CD4-positive, alpha-beta T cell treated with Interferon alpha-2 for 1 hour (primary cell): ENCODE data around the gene CFAP298.

Source experiments
- DNase-seq, 2 donors: peaks; one replicate each; pipeline ENCODE4 v3.0.0-alpha.2; 2020 to 2022

The CFAP298 gene

DNA sequence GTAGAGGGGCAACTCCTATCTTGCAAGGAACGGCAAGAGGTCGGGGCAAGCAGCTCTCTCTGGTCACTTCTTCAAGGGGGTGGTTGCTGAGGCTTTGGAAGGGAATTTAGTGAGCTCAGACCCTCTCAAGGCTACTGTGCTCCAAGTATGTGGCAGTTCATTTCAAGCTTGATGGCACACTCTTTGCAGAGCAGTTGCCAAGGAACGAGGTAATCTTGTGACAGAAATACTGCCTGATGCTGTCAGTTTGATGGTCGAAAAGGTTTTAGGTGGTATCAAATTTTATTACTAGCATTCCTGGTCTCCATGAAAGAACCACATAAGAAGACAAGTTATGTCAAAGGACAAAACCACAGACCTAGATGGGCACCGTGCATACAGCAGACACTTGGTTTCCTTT is 13.1 kb downstream of the CFAP298 start:
- DNase-seq: no peak

DNA sequence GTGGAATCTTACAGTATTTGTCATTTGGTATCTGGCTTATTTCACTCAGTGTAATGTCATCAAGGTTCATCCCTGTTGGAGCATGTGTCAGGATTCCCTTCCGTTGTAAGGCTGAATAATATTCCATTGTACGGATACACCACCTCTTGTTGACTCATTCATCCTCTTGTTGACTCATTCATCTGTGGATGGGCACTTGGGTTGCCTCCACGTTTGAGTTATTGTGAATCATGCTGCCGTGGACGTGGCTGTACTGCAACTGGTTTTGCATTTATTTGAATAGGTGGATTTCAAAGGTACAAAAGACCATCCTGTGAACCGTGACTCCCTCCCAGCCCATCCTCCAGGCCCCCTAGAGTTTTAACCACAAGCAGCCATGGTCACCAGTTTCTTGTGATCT is 15.0 kb downstream of the CFAP298 start:
- no peak for DNase-seq

DNA sequence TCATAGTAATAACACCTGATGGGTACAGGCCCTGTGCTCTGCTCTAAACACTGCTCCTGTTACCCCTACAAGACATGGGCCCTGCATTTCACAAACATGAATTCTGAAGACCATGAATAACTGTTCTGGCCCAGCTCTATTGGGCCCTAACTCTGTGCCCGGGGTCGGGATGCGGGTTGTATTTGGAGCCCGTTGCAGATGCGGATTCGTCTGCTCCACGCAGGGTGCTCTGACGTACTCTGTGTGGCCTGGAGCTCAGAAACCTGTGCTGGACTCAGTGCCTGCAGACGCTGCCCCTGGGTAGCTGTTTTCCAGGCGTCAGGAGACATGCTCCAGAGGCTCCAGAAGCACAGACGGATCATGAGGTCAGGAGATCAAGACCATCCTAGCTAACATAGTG is 16.7 kb downstream of the CFAP298 start:
- no peak for DNase-seq

DNA sequence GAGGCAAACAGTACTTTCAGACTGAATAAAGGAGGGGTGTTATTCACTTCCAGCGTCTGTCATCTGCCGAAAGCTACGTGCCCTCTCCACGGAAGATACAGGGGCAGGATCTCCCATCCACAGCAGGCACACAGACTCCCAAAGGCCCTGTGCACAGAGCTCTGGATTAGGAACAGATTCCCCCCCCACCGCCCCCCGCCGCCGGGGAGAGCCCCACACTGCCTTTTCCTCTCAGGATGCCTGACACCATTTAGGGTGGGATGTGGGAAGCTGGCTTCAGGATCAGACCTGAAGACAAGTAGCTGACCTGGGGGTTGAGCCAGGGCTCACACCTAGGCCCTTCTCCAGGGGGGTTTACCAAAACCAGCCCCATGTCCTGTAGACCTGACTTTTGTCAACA is 18.5 kb downstream of the CFAP298 start:
- DNase-seq: no peak

DNA sequence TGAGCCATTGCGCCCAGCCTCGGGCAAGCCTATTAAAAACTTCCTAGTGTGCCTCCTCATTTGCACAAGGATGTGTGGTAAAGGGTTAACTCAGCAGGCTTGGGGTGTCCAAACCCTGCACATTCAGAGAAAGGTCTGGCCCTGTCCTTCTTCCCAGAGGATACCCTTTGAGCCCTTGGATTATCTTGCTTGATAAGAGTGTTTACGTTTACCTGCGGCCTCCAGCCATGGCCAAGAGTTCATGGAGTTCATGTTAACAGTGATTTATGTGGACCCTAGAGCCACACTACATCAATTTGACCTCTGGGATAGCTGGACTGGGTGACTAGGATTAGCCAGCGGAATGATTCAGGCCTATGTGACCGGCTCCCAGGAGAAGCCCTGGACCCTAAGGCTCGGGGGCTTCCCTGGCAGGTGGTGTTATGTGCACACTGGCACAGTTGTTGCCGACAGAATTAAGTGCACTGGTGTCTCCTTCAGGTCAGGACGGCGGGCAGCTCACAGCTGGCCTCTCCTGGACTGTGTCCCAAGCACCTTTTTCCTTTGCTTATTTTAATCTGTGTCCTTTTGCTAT is 19.2 kb downstream of the CFAP298 start:
- DNase-seq: no peak

DNA sequence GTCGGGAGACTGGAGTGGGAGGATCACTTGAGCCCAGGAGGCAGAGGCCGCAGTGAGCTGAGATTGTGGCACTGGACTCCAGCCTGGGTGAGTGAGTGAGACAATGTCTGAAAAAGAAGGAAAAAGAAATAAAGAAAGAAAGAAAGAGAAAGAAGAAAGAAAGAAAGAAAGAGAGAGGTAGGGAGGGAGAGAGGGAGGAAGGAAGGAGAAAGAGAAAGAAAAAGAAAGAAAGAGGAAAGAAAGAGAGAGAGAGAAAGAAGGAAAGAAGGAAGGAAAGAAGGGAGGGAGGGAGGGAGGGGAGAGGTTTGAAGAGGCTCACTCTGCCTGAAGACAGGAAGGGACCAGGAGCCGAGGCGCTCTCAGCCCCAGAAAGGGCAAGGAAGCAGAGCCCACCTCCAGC is 22.0 kb downstream of the CFAP298 start:
- no peak for DNase-seq

DNA sequence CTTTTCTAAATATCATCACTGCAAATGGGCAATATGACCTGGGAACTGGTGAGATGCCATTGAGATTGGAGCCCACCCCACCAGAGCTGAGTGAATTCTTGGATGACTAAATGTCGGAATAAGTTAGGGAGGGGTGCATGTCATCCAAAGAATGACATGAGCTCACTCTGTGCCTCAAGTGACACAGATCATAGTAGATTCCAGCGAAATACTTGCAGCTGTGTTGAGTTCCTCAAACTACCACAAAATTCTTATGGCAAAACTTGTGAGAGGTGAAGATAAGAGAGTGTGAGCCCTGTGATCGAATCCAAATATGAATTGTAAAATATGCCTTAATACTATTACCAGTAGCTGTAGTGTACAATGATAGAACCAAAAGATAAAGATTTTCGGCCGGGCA is 24.5 kb downstream of the CFAP298 start:
- no peak for DNase-seq

DNA sequence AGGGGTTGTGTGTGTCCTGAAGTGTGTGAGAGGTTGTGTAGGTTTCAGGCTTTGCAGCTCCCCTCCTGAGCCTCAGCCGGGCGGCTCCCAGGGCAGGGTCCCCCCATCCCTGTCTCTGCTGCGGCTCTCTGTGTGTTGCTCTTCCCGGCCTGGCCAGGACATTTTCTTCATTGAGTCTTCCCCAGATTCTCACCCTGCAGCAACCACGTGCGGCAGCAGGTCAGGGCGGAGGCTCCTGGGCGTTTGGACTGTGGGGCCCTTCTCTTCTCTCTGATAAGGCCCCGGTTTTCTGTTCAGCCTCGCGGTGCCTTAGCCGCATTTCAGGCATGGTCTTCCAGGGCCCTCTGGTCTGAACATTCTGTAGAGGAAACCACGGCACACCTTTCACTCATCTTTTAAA is 25.1 kb downstream of the CFAP298 start:
- no peak for DNase-seq

DNA sequence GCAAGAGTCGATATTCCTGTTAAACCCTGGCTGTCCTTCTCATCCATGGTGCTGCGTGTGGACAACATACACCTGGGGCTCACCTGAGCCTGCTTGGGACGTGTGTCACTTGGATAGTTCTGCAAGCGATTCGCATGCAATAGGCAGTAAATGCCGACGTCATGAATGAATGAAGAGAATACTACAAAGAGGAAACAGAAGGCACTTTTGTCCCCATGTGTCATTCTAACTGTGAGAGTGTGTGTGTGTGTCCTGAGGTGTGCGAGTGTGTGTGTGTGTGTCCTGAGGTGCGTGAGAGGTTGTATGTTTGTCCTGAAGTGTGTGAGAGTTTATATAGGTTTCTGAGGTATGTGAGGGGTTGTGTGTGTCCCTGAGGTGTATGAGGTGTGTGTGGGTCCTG is 26.2 kb downstream of the CFAP298 start:
- DNase-seq: no peak

DNA sequence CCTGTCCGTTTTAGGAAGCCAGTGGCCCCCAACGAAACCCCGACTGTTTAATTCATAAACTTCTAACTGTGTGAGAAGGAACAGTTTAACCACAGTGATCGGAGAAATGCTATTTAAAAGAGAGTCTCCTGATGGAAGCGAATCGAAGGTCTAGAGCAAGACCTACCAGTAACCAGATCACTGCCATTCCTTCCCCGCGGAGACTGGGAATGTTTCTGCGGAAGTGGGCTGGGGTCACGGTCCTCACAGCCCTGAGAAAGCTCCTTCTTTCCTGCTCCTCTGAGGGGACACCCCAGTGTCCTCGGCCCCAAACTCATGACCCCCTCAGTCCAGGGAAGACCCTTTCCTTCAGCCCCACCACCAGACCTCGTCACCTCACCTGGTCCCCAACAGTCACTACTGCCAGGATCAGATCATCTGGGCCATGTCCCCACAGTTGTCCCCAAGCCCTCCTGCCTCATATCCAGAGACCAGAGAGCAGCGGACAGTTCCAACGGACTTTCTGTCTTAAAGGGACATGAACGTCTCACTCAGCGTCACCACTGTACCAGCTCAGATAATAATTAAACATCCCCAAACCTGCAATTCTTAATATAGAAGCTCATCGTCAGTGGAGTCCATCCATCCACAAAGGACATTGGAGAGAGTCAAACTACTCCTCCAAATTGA is 27.0 kb downstream of the CFAP298 start, which contains the start of gene TCP10L:
Gene TCP10L (minus strand): TSS at position 482 of the 669 bp plus-strand sequence. CDS start 1,219 bp downstream, outside the sequence.
- no peak for DNase-seq

DNA sequence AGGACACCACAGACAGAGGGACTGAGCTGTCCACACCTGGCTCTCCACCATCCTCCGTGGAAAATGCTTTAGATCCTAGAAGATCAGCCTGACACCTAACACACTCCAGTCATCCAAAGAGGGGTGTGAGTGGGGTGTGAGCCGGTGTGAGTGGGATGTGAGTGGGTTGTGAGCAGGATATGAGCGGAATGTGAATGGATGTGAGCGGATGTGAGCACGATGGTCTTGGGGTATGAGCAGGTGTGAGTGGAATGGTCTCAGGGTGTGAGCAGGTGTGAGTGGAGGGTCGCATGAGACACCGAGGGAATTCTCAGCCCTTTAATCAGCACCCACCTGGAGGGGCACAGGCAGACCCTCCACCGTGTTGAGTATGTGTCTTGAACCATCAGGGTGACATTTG is 27.7 kb downstream of the CFAP298 start:
- no peak for DNase-seq

DNA sequence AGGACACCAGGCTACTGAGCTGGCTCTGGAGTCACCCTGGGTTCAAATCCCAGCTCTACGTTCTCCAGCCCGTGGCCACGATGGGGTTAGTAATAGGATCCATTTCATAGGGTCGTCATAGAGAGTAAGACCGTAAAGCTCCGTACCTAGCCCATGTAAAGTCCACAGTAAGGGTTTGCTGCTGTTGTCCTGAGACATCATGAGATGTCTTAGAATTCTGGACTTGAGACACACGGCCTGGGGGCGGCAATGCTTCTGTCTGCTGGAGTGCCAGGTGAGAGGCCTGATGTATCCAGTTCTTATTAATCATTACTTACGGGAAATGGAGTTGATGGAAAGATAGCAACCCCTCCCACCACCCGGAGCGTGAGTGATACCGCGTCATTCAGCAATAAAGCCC is 30.4 kb downstream of the CFAP298 start:
- no peak for DNase-seq

DNA sequence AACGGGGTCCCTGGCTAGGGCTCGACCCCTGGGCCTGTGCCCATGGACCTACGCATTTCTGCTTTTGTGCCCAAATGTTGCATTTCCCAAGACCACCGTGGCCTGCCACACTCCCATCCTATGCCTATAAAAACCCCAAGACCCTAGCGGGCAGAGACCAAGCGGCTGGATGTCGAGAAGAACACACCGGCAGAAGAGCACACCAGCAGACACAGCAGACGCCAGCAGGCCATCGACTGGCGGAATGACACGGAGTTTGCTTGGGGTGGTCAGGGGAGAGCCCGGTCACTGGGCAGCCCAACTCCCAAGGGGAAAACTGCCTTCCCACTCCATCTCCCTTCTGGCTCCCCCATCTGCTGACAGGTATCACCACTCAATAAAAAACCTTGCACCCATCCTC is 31.2 kb downstream of the CFAP298 start:
- no peak for DNase-seq

DNA sequence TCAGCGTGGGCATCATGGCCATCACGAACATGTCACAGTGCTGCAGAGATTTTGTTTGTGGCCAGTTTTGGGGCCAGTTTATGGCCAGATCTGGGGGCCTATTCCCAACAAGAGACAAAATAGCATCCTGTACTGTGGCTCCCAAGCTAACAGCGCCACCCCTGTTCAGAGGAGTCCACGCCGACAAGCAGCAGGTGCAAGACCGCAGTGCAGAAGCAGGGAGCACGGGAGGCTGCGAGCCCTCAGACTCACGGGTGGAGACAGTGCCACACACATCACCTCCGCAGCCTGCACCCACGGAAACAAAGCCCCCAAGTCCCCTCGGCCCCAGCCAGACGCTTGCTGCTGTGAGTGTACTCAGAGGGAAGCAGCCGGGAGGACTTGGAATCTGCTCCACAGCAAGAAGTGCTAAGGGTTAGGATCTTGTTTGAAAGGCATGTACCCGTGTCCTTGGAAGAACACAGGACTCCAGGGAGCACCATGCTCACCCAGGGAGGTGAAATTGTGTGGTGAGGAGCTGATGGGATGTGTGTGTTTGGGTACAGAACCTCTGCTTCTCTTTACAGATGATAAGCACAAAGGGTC is 34.0 kb downstream of the CFAP298 start:
- DNase-seq: peak in 1 of 2 donors; percentile 32

DNA sequence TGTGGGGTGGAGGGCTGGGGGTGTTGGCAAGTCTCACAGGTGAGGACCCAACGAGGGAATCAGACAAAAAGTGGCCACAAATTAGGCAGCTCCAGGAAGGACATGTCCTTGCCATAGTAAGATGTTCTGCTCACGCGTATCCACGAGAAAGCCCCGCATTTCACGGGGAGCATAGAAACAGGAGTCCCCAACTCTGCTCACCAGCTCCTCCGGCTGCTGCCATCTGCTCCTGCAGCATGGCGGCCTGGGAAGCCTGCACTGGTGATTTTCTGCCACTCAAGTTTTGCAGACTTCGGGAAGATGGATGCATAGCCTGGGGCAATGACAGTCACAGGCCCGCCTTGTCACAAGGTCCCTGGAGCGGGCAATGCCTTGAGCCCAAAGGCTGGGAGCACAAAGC is 36.2 kb downstream of the CFAP298 start:
- no peak for DNase-seq

DNA sequence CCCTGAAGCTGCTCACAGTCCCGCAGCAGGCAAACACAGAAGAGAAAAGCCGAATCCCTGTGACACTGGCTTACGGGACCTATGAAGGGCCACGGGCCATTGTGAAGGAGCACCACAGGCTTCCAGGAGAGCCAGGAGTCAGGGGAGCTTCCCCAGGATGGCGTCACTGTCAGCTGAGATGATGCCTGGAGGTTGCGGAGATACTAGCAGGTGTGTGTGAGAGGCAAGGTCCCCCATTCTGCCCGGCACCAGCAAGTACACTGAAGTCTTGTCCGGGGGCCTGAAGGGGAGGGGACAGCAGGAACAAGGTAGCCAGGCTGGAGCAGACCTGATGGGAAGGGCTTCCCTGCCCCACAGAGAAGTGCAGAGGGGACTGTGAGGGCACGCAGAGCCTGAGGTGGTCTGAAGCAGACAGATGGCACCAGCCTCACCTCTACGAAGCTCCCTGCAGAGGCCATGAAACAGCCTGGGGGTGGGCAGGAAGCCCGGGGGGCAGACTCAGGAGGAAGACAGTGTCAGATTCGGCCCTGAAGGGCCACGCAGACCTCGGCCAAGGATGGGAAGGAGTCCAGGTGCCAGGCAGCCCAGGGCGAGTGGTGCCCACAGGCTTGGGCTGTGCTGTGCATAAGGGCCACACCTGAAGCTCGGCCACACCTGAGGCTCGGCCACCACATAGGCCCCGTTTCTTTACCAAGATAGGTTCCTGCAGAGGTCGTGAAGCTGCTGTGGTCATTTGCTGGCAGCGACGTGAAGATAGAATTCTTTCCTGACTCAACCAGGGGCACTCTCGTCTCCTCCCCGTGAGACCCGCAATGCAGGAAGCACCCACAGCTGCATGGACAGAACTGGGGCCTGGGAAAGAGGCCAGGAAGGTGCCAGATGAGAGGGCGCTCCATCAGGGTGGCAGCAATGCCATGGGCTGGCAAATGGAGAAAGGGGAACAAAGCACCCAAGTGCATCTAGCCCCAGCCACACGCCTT is 36.9 kb downstream of the CFAP298 start:
- DNase-seq: no peak

DNA sequence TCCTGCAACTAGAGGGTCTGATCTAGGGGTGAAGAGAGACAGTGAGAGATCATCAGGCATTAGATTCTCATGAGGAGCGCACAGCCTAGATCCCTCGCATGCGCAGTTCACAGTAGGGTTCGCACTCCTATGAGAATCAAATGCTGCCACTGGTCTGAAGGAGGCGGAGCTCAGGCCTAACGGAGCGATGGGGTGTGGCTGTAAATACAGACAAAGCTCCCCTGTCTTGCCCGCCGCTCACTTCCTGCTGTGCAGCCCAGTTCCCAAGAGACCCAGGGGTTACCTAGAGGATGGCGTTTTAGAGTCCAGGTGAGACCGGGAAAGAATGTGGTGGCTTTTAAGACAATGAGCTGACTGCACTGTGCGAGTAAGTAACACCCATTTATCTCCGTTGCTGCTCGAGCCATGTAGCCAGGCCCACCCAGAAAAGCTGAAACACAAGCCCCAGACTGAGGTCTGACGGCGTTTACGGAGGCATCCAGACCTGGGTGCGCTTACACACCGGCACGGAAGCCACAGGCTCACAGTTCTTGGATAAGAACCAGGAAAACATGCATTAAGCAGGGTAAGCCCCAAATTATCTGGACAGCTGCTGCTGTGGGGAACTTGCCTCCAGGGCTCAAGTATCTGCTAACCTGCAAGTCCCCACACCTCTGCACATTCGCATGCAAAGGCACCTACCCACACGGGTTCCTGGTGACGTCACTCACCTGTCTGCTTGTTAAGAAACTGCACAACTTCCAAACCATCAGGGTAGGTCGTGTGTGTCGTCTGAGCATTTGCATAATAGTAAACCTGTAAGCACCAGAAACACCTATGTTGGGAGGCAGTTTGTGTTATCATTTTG is 39.4 kb downstream of the CFAP298 start:
- no peak for DNase-seq

DNA sequence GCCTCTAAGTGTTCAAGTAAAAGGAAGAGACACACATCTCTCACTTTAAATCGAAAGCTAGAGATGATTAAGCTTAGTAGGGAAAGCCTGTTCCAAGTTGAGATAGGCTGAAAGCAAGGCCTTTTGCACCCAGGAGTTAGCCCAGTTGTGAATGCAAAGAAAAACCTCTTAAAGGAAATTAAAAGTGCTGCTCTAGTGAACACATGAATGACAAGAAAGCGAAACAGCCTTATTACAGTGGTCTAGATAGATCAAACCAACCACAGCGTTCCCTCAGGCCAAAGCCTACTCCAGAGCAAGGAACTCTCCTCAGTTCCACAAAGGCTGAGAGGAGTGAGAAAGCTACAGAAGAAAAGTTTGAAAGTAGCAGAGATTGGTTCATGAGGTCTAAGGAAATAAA is 41.7 kb downstream of the CFAP298 start:
- DNase-seq: peak in 1 of 2 donors; percentile 25

DNA sequence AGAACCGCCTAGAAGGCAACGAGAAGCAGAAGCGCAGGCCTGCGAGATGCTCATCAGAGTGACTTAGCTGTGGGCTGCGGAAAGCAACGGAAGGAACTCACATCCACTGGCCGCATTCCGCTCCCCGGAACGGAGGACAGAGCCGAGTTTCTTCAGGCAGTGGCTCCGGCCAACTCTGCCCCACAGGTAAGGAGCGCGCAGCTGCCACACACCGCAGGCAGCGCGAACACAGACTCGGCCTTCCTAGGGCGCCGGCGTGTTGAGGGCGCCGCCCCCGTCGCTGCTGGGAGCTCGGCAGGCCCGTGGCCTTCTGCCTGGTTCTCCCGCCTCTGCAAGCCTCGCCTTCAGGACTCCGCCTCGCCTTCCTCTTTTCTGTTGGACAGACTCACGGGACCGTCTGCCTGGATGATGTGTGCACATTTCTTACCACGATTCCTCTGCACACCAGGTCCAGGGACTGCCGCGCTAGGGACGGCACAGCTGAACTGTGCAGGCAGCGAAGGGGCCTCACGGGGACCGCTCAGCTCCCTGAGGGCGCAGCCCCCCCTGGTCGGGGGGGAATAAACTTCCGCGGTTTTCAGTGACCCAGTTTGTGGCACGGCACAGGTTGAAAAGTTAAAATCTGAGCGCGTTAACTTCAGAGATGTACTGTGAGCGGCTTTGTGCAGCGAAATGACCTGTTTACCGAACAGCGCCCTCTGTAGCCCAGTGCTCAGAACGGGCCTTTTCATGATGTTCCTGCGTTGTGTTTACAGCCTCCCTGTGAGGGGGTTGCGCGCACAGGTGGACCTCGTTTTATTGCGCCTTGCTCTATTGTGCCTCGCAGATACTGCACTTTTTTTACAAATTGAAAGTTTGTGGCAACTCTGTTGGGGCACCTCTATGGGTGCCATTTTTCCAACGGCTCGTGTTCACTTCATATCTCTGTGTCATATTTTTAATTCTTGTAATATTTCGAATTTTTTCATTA is 42.6 kb downstream of the CFAP298 start:
- peak; percentile 76 to 86 for DNase-seq

DNA sequence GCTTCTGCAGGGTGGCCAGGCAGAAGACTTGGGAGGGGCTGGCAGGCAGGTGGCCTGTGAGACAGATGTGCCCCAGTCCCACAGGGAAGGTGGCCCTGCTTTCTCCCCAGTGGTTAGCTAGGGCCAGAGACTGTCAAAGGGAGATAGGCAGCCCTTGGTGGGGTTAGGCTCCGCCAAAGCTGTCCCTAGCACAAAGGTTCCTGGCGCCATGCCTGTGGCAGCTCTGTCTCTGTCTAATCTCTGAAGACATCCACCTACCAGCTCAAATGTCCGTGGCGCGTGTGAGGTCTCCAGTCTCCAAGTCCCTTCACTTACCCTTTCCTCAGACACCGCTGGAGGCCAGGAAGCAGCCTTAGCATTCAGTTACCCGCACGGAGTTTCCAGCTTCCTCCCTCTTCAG is 44.6 kb downstream of the CFAP298 start:
- no peak for DNase-seq

DNA sequence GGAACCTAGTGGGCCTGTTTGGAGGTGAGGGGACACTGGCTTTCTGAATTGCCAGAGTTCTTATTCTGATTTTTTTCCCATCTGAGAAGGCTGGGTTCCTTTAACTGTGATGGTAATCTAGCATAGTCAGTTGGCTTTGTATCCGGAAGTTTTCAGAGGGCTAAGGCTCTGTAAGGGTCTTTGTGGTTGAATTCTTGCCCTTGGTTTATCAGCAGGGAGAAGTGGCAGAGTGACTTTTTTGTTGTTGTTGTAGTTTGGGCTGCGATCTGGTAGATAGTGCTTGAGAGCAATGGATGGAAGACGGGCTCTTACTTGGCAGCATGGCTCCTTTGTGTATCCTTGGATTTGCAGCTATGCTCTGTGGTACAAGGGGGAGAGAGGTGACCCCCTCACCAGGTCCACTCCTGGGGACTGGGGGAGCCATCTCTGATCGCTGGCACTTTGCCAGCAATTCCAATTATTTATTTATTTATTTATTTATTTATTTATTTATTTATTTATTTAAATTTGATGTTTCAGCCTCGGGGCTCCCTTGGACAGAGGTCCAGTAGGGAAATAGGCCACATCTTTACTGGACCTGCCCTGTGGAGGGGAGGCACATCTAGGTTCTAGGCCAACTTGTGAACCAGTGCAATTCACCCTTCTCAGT is 45.3 kb downstream of the CFAP298 start:
- DNase-seq: no peak
